Right kidney (tissue), 9 donors: ENCODE data around the gene DCAF16.
"Not testable (repeated sequence)": the region's sequence is repeated elsewhere in the genome, so short reads cannot be mapped to it uniquely, and the experiment has no call there.

ENCODE experiments used
- DNase-seq: peaks from one replicate; pipeline ENCODE4 v3.0.0-alpha.2; 2016
- long read RNA-seq, 8 donors: transcript quantifications; one replicate each; lab custom pipeline, GENCODE V29; 2026

Gene DCAF16
- long read RNA-seq, donor 1, full-length matches to known transcripts: 1 of 8 reads
- long read RNA-seq, donor 1, partial matches to known transcripts: 7 of 8 reads
- long read RNA-seq, donor 1, other reads (novel, unspliced or antisense): 0 of 8 reads
- long read RNA-seq, donor 2, full-length matches to known transcripts: 5 of 5 reads
- long read RNA-seq, donor 2, partial matches to known transcripts: 0 of 5 reads
- long read RNA-seq, donor 2, other reads (novel, unspliced or antisense): 0 of 5 reads
- long read RNA-seq, donor 3, full-length matches to known transcripts: 2 of 2 reads
- long read RNA-seq, donor 3, partial matches to known transcripts: 0 of 2 reads
- long read RNA-seq, donor 3, other reads (novel, unspliced or antisense): 0 of 2 reads
- long read RNA-seq, donor 4, full-length matches to known transcripts: 12 of 18 reads
- long read RNA-seq, donor 4, partial matches to known transcripts: 0 of 18 reads
- long read RNA-seq, donor 4, other reads (novel, unspliced or antisense): 6 of 18 reads
- long read RNA-seq, donor 5, full-length matches to known transcripts: 6 of 14 reads
- long read RNA-seq, donor 5, partial matches to known transcripts: 8 of 14 reads
- long read RNA-seq, donor 5, other reads (novel, unspliced or antisense): 0 of 14 reads
- long read RNA-seq, donor 6, full-length matches to known transcripts: 10 of 30 reads
- long read RNA-seq, donor 6, partial matches to known transcripts: 20 of 30 reads
- long read RNA-seq, donor 6, other reads (novel, unspliced or antisense): 0 of 30 reads
- long read RNA-seq, donor 7, full-length matches to known transcripts: 13 of 45 reads
- long read RNA-seq, donor 7, partial matches to known transcripts: 27 of 45 reads
- long read RNA-seq, donor 7, other reads (novel, unspliced or antisense): 5 of 45 reads
- long read RNA-seq, donor 8, full-length matches to known transcripts: 7 of 20 reads
- long read RNA-seq, donor 8, partial matches to known transcripts: 0 of 20 reads
- long read RNA-seq, donor 8, other reads (novel, unspliced or antisense): 13 of 20 reads

GRCh38 chr4:17810260-17811077, at the start of gene DCAF16, which contains the start of gene NCAPG:
Gene DCAF16 (minus strand): TSS chr4:17810757. CDS start chr4:17804141, 6,616 bp downstream.
Gene NCAPG (plus strand): TSS chr4:17810979. CDS start chr4:17811078, 99 bp downstream.
- DNase-seq: peak; percentile 95

- no peak for DNase-seq
Observed at GRCh38 chr4:17859793-17860406, 49.3 kb upstream of the DCAF16 start.

- DNase-seq: no peak
Observed at GRCh38 chr4:17854036-17854435, 43.5 kb upstream of the DCAF16 start.

- DNase-seq: no peak
Observed at GRCh38 chr4:17851959-17852358, 41.4 kb upstream of the DCAF16 start.

GRCh38 chr4:17850295-17850694, 39.7 kb upstream of the DCAF16 start:
- not testable (repeated sequence) for DNase-seq

GRCh38 chr4:17846266-17846665, 35.7 kb upstream of the DCAF16 start:
- DNase-seq: no peak

GRCh38 chr4:17823871-17824669, 13.5 kb upstream of the DCAF16 start:
- no peak for DNase-seq

- peak; percentile 13 for DNase-seq
Observed at GRCh38 chr4:17817027-17817426, 6.5 kb upstream of the DCAF16 start.

- no peak for DNase-seq
Observed at GRCh38 chr4:17816142-17816541, 5.6 kb upstream of the DCAF16 start.

GRCh38 chr4:17814140-17814539, 3.6 kb upstream of the DCAF16 start:
- no peak for DNase-seq

GRCh38 chr4:17812801-17813200, 2.2 kb upstream of the DCAF16 start:
- DNase-seq: no peak

GRCh38 chr4:17812125-17812524, 1.6 kb upstream of the DCAF16 start:
- DNase-seq: no peak

GRCh38 chr4:17811078-17811603, 584 bp upstream of the DCAF16 start:
- DNase-seq: no peak

GRCh38 chr4:17809667-17810066, 890 bp downstream of the DCAF16 start:
- no peak for DNase-seq

- no peak for DNase-seq
Observed at GRCh38 chr4:17807446-17807845, 3.1 kb downstream of the DCAF16 start.

GRCh38 chr4:17805580-17806155, 4.9 kb downstream of the DCAF16 start:
- DNase-seq: no peak

GRCh38 chr4:17797808-17798207, 12.7 kb downstream of the DCAF16 start:
- no peak for DNase-seq

GRCh38 chr4:17794730-17795129, 15.8 kb downstream of the DCAF16 start:
- DNase-seq: no peak

GRCh38 chr4:17788956-17789355, 21.6 kb downstream of the DCAF16 start:
- DNase-seq: no peak

GRCh38 chr4:17787315-17787714, 23.2 kb downstream of the DCAF16 start:
- DNase-seq: no peak
